HG02885 (cell line): ENCODE results near the gene WTAP.
"Not testable (repeated sequence)": the region's sequence is repeated elsewhere in the genome, so short reads cannot be mapped to it uniquely, and the experiment has no call there.

Experiments
- ATAC-seq: cut with Tn5 transposase; IDR thresholded peaks from one replicate; pipeline ENCODE4 v1.9.1; 2021; ENCODE audit warnings: mild to moderate bottlenecking; ENCODE audit not compliant: unreplicated experiment, poor library complexity

WTAP gene

DNA sequence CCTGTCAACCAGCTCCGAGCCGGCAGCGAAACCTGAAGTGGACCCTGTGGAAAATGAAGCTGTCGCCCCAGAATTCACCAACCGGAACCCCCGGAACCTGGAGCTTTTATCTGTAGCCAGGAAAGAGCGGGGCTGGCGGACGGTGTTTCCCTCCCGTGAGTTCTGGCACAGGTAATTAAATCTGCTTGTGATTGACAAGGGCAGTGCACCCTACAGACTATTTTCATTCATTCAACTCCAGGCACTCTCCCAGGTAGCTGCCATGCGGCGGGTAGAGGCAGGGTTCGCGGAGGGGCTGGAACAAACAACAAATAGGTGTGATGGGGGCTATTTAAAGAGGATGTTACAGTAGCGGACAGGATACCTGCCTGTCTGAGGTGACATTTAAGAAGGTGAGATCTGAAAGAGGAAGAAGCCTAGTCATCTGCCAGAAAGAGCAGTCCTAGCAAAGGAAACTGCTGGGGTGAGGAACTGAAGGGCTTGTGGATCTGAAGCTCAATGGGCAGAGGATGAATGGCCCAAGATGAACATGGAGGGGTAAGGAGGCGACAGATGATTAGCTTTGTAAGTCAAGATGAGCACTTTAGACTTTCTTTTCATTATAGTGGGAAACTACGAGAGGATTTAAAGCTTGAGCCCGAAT lies 63.8 kb downstream of the WTAP start:
- no peak for ATAC-seq

DNA sequence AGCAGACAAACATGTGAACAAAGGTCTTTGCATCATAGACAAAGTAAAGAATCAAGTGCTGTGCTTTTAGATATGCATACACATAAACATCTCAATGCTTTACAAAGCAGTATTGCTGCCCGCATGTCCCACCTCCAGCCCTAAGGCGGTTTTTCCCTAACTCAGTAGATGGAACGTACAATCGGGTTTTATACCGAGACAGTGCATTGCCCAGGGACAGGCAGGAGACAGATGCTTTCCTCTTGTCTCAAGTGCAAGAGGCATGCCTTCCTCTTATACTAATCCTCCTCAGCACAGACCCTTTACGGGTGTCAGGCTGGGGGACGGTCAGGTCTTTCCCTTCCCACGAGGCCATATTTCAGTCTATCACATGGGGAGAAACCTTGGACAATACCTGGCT lies 67.7 kb downstream of the WTAP start:
- not testable (repeated sequence) for ATAC-seq

DNA sequence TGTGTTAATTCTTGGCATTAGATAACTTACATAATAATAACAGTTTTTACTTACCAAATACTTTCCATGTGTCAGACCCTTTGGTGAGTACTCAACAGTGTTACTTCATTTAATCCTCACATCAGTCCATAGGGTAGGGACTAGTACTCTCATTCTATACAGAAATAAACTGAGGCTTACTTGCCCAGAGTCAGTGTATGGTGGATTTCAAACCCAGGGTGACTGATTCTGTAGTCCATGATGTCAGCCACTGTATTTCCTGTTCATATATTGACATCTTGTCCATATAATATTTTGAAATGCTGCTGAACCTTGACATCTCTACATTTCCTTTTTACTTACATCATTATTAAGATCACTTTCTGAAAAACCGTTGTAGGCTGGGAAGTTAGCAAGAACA lies 70.2 kb downstream of the WTAP start:
- no peak for ATAC-seq

DNA sequence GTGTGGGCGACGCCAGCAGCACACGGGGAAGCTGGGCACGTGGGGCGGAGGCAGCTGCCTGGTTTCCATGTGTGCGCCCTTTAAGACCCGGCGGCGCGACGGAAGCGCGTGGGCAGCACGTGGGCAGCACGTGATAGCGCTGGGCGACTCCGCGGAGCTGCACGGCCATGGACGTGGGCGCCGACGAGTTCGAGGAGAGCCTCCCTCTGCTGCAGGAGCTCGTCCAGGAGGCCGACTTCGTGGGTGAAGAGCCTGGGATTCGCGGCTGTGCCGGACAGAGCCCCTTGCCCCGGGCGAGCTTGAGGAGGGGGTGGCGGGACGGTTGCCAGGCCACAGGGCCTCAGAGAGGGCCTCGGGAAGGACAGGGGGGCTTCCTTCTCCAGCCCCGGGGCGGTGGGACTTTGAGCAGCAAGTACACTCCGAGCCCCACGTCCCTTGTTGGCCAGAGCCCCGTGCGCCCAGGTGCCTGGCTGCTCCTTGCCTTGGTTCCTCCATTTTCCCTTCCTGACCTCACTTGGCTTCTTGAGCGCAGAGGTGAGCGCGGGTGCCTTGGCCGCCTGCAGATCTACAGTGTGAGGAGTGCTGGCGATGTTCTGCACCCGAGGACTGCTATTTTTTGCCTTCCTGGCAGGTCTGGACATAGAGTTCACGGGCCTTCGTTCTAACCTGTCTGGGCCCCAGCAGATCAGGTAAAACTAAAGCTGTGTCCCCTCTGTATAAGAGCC lies 73.0 kb downstream of the WTAP start, which contains the start of gene PNLDC1:
TSS of gene PNLDC1 (plus strand) at position 136 of the 725 bp plus-strand sequence. CDS start at position 168, 32 bp downstream.
- no peak for ATAC-seq

DNA sequence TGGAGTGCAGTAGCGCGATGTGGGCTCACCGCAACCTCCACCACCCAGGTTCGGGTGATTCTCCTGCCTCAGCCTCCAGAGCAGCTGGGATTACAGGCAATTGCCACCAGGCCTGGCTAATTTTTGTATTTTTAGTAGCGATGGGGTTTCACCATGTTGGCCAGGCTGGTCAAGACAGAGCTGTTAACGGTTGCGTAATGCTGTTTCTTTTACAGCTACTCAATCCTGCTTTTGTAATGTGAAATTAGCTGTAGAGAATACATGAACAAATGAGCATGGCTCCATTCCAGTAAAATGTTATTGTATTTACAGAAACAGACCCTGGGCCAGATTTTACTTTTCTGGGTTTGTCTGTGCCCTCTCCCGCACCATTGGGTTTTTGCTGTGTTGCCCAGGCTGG lies 74.6 kb downstream of the WTAP start:
- ATAC-seq, result no peak

DNA sequence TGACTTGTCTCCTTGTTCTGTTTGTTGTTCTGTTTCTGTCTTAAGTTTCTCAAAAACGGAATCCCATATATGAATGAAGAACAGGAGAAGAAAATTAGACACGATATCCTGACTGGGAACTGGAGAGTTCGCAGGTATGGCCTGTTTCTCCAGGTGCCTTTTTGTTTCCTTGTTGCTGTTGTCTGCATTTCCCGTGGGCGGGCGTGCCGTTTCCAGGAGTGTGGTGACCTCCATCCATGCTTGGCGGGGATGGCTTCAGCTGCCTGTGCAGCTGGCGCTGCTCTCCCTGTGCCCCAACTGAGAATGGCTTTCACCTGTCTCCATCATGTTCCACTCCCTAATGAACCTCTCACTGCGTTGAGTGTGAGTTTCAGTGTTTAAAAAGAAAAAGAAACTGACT lies 77.2 kb downstream of the WTAP start:
- no peak for ATAC-seq

DNA sequence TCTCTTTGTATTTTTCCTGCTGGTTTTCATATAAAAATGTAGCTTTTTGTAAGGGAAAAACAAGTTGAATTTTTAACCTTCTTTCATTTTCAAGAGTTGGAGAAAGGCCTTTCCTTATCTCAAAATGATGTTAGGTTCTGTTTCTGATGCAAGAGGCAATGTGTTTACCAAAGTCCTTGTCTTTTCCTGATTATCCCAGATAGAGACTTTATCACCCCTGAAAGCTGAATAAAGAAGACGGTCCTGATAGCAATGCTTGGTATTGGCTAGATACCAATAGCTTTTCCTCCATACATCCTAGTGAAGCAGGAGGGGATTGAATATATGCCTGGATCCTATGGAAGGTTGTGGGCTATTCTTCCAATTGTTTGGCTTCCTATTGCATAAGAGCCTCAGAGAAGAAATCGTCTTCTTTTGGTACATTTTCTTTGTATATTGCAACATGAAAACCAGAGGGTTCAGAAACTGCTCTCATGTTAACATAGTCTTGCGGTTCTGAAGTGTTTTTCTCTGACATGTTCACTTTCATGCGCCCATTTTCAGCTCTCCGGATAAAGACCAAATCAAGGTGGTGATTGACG lies 78.2 kb downstream of the WTAP start:
- no peak for ATAC-seq
